NCI-H2107 treated with DMSO at 0.1 percent for 48 hours (cell line): Measurements from ENCODE around the gene CD302.
"Not testable (repeated sequence)": the region's sequence is repeated elsewhere in the genome, so short reads cannot be mapped to it uniquely, and the experiment has no call there.

ENCODE experiments used
- DNase-seq: peaks from one replicate; lab custom pipeline; 2025; ENCODE audit not compliant: unreplicated experiment; lab: John Stamatoyannopoulos, UW

The CD302 gene, protein sequence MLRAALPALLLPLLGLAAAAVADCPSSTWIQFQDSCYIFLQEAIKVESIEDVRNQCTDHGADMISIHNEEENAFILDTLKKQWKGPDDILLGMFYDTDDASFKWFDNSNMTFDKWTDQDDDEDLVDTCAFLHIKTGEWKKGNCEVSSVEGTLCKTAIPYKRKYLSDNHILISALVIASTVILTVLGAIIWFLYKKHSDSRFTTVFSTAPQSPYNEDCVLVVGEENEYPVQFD

DNA sequence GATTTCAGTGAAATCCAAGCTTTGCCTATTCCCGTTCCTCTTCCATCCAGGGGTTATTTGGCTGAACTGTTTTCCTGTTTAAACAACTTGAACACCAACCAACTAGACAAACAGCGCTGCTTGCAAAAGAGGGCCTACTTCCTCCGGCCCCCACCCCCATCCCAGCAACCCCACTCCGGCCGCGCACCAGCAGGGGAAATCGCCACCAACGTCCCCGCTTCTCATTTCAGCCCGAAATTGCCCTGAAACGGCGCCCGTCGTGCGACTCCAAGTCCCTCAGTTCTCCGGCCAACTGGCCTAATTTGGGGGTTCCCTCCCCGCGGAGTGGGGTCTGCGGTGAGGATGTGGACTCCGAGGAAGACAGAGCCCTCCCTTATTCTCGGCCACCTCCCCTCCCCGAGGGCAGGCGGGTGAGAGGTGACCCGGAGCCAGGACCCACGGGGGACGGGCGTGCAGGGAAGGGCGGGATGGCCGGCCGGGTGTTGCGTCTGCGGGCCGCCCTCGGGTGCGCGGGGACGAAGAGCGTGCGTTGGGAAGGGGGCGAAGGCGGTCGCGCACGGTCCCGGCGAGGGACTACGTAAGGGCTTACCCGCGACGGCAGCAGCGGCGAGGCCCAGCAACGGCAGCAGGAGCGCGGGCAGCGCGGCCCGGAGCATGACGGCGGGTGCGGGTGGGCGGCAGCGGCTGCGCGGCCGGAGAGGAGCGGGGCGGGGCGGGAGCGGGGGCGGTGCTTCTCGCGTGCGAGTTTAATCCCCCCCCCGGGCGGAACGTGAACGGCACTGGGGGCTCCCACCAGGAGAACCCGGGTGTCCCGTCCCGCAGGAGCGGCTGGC, at the start of gene CD302:
Gene CD302, minus strand, starts transcription at position 666 of the 833 bp plus-strand sequence. Its CDS starts 10 bp downstream, at position 656.
- DNase-seq: no peak

DNA sequence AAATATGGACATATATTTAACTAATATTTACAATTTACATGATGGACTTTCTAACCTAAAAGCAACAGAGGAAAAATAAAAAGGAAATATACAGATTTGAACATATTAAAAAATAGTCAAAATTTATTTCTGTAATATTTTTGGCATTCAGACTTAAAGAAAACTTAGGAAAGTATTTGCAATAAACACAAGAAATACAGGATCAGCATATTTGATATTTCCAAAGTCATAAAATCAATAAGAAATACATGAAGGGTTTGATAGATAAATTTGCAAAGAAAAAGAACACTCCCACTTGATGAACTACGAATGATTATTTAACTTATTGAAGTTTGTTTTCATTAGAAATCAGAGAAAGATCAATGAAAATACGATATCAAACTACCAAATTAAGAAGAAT, 48.6 kb upstream of the CD302 start:
- DNase-seq: no peak

DNA sequence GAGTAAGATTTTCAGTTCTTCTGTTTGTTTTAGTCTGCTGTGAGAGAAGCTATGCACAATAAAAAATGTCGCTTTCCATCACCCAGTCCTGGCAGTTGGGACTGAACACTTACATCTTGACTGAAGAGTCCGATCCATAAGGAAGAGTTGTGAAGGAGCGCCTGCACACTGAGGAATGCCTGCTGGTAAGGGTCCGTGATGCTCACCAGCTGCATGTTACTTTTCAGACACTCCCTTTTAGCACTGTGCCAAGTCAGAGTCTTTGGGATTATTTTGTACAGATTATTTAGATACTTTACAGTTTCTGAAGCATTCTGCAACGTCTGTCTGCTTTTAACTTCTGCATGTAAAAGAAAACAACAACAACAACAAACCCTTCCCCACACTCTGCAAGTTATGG, 42.6 kb upstream of the CD302 start:
- no peak for DNase-seq

DNA sequence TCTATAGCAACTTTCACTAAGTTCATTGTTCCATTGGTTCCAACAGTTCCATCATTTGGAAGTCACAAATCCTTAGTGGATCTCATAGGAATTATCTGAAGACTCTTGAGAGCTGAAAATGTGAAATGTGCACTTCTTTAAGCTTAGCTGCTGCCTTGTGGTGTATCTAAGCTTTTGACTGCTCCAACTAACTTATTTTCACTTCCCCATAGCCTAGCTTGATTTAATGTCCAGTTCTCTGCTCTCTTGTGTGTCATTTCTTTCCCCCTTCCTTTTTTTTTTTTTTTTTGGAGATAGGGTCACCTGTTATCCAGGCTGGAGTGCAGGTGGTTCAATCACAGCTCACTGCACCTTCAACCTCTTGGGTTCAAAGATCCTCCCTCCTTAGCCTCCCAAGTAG, 34.9 kb upstream of the CD302 start:
- DNase-seq: no peak

DNA sequence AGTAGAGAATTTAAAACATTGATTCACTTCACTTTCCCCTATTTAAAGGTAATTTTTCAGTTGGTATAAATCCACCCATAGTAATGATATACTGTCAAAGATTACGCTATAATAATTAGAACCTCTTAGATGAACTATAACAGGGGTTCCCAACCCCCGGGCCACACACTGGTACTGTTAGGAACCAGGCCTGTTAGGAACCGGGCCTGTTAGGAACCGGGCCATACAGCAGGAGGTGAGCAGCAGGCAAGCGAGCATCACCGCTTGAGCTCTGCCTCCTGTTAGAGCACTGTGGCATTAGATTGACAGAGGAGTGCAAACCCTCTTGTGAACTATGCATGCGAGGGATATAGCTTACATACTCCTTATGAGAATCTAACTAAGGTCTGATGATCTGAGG, 34.0 kb upstream of the CD302 start:
- DNase-seq: no peak

DNA sequence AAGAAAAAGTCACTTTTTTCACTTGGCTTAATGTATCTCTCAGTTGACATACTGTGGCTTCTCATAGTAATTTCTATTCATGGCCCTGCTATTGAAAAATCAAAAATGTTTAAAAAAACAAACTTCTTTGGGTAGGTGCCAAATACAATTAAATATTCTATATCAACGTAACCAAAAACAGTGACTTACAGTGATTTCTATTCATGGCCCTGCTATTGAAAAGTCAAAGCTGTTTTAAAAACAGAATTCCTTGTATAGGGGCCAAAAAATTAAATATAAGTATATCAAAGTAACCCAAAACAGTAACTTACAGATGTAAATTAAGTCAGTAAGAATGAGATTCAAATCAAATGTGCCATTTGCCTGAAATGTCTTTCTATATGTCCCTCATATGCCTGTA, 31.4 kb upstream of the CD302 start:
- no peak for DNase-seq

DNA sequence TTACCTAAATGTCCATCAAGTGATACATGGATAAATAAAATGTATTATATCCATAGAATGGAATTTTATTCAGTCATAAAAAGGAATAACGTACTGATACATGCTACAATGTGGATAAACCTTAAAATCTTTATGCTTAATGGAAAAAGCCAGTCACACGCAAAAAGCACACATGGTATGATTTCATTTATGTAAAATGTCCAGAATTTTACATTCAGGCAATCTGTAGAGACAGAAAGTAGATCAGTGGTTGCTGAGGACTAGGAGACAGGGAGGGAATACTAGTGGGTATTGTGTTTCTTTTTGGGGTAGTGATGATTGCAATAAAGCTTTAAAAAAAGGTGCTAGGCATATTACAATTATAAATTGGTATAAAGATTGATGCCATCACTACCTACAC, 30.7 kb upstream of the CD302 start:
- no peak for DNase-seq

DNA sequence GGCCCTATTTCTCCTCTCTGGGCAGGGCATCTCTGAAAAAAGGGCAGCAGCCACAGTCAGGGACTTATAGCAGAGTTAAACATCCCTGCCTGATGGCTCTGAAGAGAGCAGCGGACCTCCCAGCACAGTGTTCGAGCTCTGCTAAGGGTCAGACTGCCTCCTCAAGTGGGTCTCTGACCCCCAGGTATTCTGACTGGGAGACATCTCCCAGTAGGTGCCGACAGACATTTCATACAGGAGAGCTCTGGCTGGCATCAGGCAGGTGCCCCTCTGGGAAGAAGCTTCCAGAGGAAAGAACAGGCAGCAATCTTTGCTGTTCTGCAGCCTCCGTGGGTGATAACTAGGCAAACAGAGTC, 24.4 kb upstream of the CD302 start:
- DNase-seq: not testable (repeated sequence)

DNA sequence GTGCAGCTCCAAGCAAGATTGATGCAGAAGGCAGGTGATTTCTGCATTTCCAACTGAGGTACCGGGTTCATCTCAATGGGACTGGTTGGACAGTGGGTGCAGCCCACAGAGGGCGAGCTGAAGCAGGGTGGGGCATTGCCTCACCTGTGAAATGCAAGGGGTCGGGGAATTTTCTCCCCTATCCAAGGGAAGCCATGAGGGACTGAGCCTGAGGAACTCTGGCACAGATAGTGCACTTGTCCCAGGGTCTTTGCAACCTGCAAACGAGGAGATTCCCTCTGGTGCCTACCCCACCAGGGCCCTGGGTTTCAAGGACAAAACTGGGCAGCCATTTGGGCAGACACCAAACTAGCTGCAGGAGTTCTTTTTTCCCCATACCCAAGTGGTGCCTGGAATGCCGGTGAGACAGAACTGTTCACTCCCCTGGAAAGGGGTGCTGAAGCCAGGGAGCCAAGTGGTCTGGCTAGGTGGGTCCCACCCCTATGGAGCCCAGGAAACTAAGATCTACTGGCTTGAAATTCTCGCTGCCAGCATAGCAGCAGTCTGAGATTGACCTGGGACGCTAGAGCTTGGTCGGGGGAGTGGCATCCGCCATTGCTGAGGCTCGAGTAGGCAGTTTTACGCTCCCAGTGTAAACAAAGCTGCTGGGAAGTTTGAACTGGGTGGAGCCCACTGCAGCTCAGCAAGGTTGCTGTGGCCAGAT, 23.9 kb upstream of the CD302 start:
- DNase-seq: not testable (repeated sequence)

DNA sequence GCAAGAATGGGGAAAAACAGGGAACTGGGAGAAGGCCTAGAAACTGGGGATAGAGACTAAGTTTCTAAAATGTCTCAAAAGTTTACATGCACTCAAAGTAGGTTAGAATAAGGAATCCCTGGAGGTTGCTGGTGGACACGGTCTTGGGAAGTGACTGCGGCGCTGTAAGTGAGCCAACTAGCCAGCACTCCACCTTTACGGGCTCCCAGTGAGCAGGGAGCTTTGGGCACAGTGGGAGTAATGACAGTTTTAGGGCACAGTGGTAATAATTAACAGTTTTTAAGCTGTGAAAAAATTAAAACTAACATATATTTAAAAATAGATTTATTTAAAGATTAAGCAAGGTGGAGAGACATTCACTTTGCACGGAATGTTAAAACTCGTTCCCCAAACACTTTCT, 20.9 kb upstream of the CD302 start:
- no peak for DNase-seq

DNA sequence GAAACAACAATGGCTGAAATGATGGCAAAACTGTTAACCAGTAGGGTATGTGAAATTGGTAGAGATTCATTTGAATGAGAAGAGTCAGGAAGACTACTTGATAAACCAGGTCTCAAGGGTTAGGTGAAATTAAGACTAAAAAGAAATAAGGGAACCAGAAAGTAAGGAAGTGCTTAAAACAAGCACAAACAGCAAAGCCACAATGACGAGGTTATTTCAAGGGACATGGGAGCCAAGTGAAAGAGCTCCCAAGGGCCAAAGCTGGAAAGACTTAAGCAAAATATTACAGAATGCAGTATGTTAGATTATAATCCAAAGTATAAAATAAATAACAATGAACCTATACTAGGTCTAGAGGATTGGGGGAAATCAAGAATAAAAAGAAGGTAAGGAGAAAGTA, 19.3 kb upstream of the CD302 start:
- no peak for DNase-seq

DNA sequence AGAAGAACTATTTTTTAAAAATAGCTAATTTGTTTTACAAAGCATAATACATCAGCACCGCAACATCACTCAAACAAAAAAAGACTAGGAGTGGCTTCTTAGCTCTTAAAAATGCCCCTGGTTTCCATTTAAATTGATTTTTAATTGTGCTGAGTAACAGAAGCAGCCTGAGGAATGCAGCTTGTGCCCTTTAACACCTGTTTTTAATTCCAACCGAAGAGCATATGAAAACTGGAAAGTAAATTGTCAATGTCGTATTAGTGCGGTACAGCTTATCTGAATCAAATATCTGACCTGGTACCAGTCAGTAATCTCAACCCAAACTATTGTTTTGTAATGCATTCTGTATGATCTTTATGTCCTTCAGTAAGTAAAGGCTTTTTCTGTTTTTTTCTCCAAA, 13.2 kb upstream of the CD302 start:
- no peak for DNase-seq

DNA sequence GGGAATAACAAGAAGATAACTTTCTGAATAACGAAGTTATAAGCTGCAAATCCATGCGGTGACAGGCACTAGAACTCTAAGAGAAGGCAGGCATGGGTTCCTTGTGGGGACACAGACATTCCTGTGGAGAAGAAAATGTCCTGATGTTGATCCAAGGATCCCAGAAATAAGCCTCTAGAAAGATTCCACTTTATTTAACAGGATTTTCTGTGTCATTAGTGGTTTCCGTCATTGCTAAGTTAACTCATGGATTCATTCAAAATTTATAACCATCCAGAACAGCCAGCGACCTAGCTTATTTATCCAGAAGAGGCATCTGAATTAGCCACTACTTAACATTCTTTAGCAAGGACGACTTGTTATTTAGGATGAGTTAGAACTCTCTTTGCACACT, 10.0 kb upstream of the CD302 start:
- no peak for DNase-seq

DNA sequence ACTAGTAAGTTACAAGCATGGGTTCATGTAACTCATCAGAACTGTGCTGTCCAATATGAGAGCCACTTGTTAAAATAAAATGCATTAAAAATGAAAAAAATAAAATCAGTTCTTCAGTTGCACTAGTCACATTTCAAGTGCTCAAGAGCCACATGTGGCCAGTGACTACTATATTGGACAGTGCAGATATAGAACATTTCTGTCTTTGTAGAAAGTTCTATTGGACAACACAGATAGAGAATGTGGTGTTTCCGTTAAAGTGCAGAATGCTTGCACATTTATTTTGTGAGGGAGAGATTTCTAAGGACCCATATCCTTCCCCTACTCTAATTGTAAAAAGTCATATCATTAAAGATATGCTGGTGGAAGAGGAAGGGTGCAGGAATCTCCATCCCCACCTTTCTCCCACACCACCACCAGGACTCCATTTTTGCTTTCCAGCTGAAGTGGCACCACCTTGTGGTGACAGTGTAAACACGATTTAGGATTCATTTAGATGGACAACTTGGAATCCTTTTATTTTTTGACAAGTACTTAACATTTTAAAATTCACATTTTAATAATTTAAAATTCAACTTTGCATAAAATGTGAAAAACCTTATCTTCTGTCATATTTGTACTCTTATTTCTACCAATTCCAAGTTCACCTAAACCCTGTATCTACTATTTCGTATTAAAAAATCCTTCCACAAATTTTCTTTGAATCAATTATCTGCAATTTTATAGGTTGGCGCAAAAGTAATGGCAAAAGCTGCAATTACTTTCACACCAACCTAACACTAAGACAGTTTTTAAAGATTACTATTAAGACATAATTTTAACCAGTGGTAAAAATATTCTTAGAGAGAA, 9.4 kb upstream of the CD302 start:
- no peak for DNase-seq

DNA sequence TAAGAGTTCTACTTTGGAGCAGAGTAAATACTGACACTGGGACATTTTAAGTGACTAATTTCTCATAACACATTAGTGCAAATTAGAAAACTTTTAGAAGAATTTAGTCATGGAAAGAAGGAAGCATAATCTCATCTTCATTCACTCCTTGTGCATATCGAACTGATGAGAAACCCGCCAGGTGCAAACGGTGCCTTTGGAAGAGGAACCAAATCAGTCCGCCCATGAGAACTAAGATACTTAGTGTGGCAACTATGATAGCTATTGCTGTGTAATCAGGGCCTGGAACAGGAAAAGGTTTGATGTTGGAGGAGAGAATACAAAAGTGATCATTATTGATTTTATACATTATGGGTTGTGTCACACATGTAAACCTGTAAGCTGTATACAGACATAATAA, 6.9 kb upstream of the CD302 start:
- no peak for DNase-seq

DNA sequence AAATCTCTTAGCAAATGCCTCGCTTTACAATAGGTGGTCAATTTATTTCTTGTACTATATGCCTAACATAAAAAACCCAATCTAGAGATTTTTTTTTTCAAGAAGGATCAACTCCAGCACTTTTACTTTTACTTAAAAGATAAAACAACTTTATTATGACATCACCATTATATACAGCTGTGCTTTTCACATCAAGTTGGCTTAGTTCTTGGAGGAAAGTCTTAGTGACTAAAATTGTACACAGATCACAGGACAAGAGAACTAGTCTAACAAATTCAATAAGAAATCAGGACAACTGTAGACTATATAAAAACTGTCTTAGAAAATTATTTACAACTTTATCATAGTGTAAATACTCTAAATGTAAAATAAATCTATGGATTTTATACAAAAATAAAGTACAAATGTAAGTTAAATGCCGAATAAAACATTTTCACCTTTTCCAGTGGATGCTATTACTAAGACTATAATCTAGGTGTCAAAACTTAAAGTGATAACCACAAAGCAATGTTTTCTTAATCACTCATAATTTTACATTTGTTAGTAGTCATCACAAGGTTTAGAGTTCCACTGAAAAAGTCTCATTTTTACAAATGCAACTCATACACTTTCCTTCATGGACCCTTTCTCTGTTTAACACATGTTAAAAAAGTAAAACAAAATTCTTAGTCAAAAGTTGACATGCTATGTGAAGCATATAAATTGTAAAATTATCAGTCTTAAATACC, 5.4 kb upstream of the CD302 start:
- no peak for DNase-seq

DNA sequence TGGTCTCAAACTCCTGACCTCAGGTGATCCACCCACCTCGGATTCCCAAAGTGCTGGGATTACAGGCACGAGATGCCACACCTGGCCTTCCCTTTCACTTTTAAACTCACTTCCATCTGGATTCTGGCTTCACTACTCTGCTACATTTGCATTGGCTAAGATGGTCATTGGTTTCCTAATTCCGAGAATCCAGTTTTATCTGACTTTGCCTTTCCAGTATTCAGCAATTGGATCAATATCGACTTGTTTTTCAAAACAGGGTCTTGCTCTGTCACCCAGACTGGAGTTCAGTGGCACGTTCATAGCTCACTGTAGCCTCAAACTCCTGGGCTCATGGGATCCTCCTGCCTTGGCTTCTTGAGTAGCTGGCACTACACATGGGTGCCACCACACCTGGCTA, 4.7 kb upstream of the CD302 start:
- no peak for DNase-seq

DNA sequence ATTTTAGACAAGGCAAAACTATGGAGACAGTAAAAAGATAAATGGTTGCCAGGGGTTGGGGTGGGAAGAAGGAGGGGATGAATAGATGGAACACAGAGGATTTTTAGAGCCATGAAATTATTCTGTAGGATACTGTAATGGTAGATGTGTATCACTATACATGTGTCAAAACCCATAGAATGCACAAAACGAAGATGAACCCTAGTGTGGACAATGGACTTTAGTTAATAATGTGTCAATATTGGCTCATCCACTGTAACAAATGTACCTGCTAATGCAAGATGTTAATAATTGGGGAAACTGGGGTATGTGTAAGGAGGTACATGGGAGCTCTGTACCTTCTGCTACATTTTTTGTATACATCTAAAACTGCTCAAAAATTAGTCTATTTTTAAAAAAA, 1.8 kb upstream of the CD302 start:
- no peak for DNase-seq

DNA sequence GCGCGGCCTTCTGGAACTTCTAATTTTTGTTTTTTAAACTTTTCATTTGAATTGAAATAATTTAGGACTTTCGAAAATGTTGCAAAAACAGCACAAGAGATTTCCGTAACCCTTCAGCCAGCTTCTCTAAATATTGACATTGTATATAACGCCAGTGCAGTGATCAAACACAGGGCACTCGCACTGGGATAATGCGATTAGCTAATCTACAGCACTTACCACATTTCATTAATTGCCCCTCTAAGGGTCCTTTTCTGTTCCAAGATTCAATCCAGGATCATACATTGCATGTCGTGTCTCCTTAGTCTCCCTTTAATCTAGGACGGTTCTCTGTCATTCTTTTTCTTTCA, 343 bp upstream of the CD302 start:
- DNase-seq: no peak

DNA sequence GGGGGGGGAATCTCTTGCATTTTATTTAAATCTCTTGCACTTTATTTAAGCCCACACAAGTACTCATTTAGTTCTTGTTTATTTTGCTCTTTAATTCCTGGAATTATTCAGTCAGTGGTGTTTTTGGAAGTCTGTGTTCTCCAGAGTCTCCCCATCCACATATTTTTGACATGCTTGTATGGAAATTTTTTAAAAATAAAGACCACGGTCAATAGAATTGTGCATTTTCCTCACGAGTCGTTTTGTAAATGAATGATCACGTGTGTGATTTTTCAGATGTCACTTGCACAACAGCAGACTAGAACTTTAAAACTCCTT, 824 bp downstream of the CD302 start:
- no peak for DNase-seq
